TTC549 (cell line): ENCODE data around the gene TOLLIP.

Experiments used
- FAIRE-seq: peaks from 2 replicates; lab custom pipeline; 2012; peaks lifted over from hg19 to GRCh38; lab: Jason Lieb, UNC

Gene TOLLIP

GRCh38 chr11:1230456-1231395 is 78.7 kb downstream of the TOLLIP start:
- no peak for FAIRE-seq

GRCh38 chr11:1230121-1230455 is 79.3 kb downstream of the TOLLIP start:
- no peak for FAIRE-seq

DNA sequence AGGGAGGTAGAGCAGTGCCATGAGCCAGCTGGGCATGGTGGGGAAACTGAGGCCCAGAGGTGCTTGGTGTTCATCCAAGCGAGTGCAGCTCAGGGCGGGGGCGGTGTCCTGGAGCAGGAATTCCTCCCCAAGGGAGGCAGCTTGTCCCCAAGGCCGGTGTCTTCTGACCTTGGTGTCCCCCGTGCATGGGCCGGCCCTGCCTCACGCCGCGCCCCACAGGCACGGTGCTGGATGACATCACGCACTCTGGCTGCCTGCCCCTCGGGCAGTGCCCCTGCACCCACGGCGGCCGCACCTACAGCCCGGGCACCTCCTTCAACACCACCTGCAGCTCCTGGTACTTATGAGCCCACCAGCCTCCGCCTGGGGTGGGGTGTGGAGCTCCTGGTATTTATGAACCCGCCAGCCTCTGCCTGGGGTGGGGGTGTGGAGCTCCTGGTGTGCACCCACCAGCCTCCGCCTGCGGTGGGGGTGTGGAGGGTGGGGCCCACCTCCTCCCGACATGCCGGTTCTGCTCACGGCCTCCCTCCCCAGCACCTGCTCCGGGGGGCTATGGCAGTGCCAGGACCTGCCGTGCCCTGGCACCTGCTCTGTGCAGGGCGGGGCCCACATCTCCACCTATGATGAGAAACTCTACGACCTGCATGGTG is 79.8 kb downstream of the TOLLIP start:
- FAIRE-seq, result no peak

DNA sequence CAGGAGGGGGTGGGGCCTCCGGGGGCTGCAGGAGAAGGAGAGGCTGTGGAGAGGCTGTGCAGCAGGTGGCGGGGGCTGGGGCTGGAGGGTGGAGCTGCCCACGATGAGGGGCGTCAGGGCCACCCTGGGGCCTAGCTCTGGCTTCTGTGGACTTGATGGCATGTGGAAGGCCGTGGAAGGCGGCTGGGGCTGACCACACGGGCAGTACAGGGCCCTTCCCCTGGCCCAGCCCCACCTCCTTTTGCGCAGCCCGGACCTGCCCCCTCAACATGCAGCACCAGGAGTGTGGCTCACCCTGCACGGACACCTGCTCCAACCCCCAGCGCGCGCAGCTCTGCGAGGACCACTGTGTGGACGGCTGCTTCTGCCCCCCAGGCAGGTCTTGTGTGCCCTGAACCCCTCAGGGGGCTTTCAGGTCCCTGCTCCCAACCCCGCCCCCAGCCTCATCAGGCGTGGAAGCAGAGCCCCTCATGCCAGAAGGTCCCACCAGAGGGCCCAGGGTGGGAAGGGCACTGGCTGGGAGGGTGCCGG is 80.4 kb downstream of the TOLLIP start:
- no peak for FAIRE-seq

- FAIRE-seq, result no peak
These were observed 81.2 kb downstream of the TOLLIP start for GRCh38 chr11:1228101-1228821.

- no peak for FAIRE-seq
These were observed 81.8 kb downstream of the TOLLIP start for GRCh38 chr11:1227551-1228100.

DNA sequence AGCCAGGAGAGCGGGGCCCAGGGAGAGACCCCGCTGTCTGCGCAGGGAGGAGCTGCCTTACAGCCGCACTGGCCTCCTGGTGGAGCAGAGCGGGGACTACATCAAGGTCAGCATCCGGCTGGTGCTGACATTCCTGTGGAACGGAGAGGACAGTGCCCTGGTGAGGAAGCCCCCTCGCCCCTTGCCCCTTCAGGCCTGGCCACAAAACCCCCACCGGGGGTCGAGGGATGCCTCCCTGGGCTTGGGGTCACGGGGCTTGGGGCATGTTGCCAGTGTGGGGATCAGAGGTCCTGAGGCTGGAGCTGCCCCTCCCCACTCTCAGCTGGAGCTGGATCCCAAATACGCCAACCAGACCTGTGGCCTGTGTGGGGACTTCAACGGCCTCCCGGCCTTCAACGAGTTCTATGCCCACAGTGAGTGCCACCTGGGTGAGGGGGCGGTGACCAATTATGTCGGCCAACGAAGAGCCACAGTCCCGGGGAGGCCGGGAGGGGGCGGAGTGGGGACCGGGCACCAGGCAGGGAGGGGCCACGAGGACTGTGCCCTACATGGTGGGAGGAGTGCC is 82.4 kb downstream of the TOLLIP start:
- no peak for FAIRE-seq

GRCh38 chr11:1226226-1226985 is 83.0 kb downstream of the TOLLIP start:
- FAIRE-seq, result no peak

- FAIRE-seq, result no peak
These were observed 83.8 kb downstream of the TOLLIP start for GRCh38 chr11:1225386-1226225.

DNA sequence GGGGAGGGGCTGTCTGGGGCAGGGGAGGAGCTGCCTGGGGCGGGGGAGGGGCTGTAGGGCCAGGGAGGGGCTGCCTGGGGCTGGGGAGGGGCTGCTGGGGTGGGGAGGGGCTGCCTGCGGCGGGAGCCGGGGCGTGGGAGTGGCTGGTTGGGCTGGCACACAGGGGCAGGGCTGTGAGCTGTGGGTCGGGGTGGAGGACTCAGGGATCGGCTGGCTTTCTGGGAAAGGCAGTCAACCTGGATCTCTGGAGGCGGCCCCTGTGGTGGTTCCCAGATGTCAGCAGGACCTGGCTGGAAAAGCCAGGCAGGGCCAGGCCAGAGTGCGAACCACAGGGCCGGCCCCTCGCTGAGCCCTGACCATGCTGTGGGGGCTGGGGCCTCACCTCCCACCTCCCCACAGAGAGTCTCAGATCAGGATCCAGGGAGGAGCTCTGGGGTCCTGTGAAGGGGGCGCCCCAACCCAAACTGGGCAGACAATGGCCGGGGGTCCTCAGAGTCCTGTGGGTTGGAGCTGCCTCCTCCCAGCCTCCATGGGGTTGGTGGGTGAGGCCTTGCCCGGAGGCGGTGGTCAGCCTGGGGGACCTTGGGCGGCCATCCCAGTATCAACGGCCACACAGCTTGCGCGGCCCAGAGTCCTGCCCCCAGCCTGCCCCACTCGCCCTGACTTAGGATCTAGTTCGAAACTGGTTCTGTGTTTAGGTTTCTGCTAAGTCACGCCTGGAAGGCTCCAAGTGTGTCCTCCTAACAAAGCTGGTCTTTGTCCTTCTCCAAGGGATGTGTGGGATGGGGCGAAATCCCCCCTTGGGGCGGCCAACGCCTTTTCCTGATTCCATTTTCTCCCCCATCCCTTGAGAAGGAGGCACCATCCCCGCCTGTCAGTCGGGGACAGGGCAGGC is 84.7 kb downstream of the TOLLIP start:
- FAIRE-seq, result no peak
